ENCODE measurements around the gene CD48. TPM values are rescaled to one million over a fixed set of nuclear protein-coding genes. Genes with fewer than 3 reads are reported as not detected.

The CD48 gene
- total RNA-seq, 1 experiment from 2014 or later: not detected

DNA sequence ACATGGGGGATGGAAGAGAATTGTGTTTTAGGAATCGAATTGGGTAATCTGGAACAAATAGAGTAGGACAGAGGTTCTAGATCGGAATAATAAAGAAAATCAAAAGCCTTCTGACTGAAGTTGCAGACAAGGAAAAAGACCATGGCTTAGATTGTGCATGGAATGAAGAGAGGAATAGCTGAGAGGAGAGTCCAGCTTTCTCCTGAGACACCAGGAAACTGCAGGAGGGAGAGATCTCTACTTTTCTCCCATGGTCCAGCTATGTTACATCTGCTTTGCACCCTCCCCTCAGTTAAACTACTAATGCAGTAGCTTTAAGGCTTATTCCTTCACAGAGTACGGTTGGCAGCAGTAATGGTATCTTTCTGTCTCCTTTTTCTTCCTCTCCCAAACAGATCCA, 40.8 kb upstream of the CD48 start:
- Histone ChIP-seq H3K9me3 (ENCODE audit: low read depth, low read length, poor library complexity, severe bottlenecking) (no peaks in the 10 kb centered on the region), H3K36me3 (ENCODE audit: insufficient read depth, low read length, poor library complexity, severe bottlenecking) (no peaks in the 10 kb centered on the region), H3K27ac (ENCODE audit: low read depth, low read length, poor library complexity, severe bottlenecking) (no peak overlapping the region), H3K4me1 (ENCODE audit: insufficient read depth, low read length, poor library complexity, severe bottlenecking) (no peaks in the 10 kb centered on the region), H3K27me3 (replicated peaks; ENCODE audit: insufficient read depth, low read depth, low read length, poor library complexity) (peaks cover 36% of the 10 kb centered on the region), H3K4me3 (ENCODE audit: low read depth, low read length, poor library complexity, severe bottlenecking) (no peak overlapping the region)
- no peak for TF ChIP-seq EZH2 (IDR thresholded peaks at IDR 0.05; ENCODE audit: borderline replicate concordance, low read depth, low read length, poor library complexity, severe bottlenecking)
- TF ChIP-seq, protein P1, sequence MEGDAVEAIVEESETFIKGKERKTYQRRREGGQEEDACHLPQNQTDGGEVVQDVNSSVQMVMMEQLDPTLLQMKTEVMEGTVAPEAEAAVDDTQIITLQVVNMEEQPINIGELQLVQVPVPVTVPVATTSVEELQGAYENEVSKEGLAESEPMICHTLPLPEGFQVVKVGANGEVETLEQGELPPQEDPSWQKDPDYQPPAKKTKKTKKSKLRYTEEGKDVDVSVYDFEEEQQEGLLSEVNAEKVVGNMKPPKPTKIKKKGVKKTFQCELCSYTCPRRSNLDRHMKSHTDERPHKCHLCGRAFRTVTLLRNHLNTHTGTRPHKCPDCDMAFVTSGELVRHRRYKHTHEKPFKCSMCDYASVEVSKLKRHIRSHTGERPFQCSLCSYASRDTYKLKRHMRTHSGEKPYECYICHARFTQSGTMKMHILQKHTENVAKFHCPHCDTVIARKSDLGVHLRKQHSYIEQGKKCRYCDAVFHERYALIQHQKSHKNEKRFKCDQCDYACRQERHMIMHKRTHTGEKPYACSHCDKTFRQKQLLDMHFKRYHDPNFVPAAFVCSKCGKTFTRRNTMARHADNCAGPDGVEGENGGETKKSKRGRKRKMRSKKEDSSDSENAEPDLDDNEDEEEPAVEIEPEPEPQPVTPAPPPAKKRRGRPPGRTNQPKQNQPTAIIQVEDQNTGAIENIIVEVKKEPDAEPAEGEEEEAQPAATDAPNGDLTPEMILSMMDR (conservative IDR thresholded peaks at IDR 0.05; ENCODE audit: low read depth, low read length): no peak
- intact Hi-C loops (cut with micrococcal nuclease; ENCODE audit: unreplicated experiment): no loop called here
- no TSS peak for BruUV-seq (replicated peaks)
- CTCF ChIA-PET: interaction anchor here (0.7 kb wide), 1 partner anchor 53 kb away, joined by 5 read pairs; no protein-coding TSS in a partner anchor
- POLR2A ChIA-PET (ENCODE audit: low non-redundant PET): no interaction called here
- DNase-seq (ENCODE audit: low spot score): no peak

- no TSS peak for BruUV-seq (replicated peaks)
- Histone ChIP-seq H3K4me3 (ENCODE audit: low read depth, low read length, poor library complexity, severe bottlenecking) (no peak overlapping the region), H3K27me3 (replicated peaks; ENCODE audit: insufficient read depth, low read depth, low read length, poor library complexity) (peaks cover 36% of the 10 kb centered on the region), H3K4me1 (ENCODE audit: insufficient read depth, low read length, poor library complexity, severe bottlenecking) (no peaks in the 10 kb centered on the region), H3K27ac (ENCODE audit: low read depth, low read length, poor library complexity, severe bottlenecking) (no peak overlapping the region), H3K36me3 (ENCODE audit: insufficient read depth, low read length, poor library complexity, severe bottlenecking) (no peaks in the 10 kb centered on the region), H3K9me3 (ENCODE audit: low read depth, low read length, poor library complexity, severe bottlenecking) (no peaks in the 10 kb centered on the region)
- no peak for DNase-seq (ENCODE audit: low spot score)
- intact Hi-C loops (cut with micrococcal nuclease; ENCODE audit: unreplicated experiment): no loop called here
- POLR2A ChIA-PET (ENCODE audit: low non-redundant PET): interaction anchor here (0.6 kb wide), 2 partner anchors 27 to 224 kb away, joined by 3 to 4 read pairs; no protein-coding TSS in a partner anchor
- TF ChIP-seq, protein P1 (conservative IDR thresholded peaks at IDR 0.05; ENCODE audit: low read depth, low read length): no peak
- TF ChIP-seq EZH2 (IDR thresholded peaks at IDR 0.05; ENCODE audit: borderline replicate concordance, low read depth, low read length, poor library complexity, severe bottlenecking): no peak
- CTCF ChIA-PET: no interaction called here
These were observed 39.0 kb upstream of the CD48 start for GRCh38 chr1:160750608-160751007.

GRCh38 chr1:160748878-160749269, 37.3 kb upstream of the CD48 start:
- DNase-seq (ENCODE audit: low spot score): no peak
- BruUV-seq (replicated peaks): no TSS peak
- intact Hi-C loops (cut with micrococcal nuclease; ENCODE audit: unreplicated experiment): no loop called here
- H3K4me3 ChIP-seq (ENCODE audit: low read depth, low read length, poor library complexity, severe bottlenecking): no peak overlapping the region
- no peak overlapping the region for H3K27ac ChIP-seq (ENCODE audit: low read depth, low read length, poor library complexity, severe bottlenecking)
- H3K4me1 ChIP-seq (ENCODE audit: insufficient read depth, low read length, poor library complexity, severe bottlenecking): no peaks in the 10 kb centered on the region
- H3K36me3 ChIP-seq (ENCODE audit: insufficient read depth, low read length, poor library complexity, severe bottlenecking): no peaks in the 10 kb centered on the region
- peaks cover 36% of the 10 kb centered on the region for H3K27me3 ChIP-seq (replicated peaks; ENCODE audit: insufficient read depth, low read depth, low read length, poor library complexity)
- H3K9me3 ChIP-seq (ENCODE audit: low read depth, low read length, poor library complexity, severe bottlenecking): no peaks in the 10 kb centered on the region
- ChIA-PET POLR2A (ENCODE audit: low non-redundant PET) (no interaction called here), CTCF (no interaction called here)
- TF ChIP-seq, protein P1 (conservative IDR thresholded peaks at IDR 0.05; ENCODE audit: low read depth, low read length): no peak
- TF ChIP-seq EZH2 (IDR thresholded peaks at IDR 0.05; ENCODE audit: borderline replicate concordance, low read depth, low read length, poor library complexity, severe bottlenecking): no peak
